Duodenal mucosa (tissue), 2 donors: ENCODE data around the gene AQP12A.

ENCODE experiments used
- H3K27ac ChIP-seq: one replicate; pipeline ENCODE4 v1.7.0; 2013; ENCODE audit warnings: low read depth, low read length
- H3K27me3 ChIP-seq, 2 donors: one replicate each; pipeline ENCODE4 v1.7.0; 2013; ENCODE audit warnings: low read length in 2 of 2, control low read depth in 1 of 2; ENCODE audit not compliant: insufficient read depth in 2 of 2, control insufficient read depth in 1 of 2
- H3K36me3 ChIP-seq, 2 donors: one replicate each; pipeline ENCODE4 v1.7.0; 2013; ENCODE audit warnings: low read length in 2 of 2, control low read depth in 1 of 2; ENCODE audit not compliant: insufficient read depth in 2 of 2, control insufficient read depth in 1 of 2
- H3K4me1 ChIP-seq, 2 donors: one replicate each; pipeline ENCODE4 v1.7.0; 2013; ENCODE audit warnings: low read length in 2 of 2, control low read depth in 1 of 2; ENCODE audit not compliant: insufficient read depth in 2 of 2, control insufficient read depth in 1 of 2
- H3K4me3 ChIP-seq, 2 donors: one replicate each; pipeline ENCODE4 v1.7.0; 2013; ENCODE audit warnings: low read length in 2 of 2, low read depth in 1 of 2
- H3K9ac ChIP-seq, 2 donors: one replicate each; pipeline ENCODE4 v1.7.0; 2013; ENCODE audit warnings: low read length in 2 of 2, low read depth in 1 of 2
- H3K9me3 ChIP-seq, 2 donors: one replicate each; pipeline ENCODE4 v1.7.0; 2013; ENCODE audit warnings: low read length in 2 of 2, control low read depth in 1 of 2; ENCODE audit not compliant: control insufficient read depth in 1 of 2

The AQP12A gene

DNA sequence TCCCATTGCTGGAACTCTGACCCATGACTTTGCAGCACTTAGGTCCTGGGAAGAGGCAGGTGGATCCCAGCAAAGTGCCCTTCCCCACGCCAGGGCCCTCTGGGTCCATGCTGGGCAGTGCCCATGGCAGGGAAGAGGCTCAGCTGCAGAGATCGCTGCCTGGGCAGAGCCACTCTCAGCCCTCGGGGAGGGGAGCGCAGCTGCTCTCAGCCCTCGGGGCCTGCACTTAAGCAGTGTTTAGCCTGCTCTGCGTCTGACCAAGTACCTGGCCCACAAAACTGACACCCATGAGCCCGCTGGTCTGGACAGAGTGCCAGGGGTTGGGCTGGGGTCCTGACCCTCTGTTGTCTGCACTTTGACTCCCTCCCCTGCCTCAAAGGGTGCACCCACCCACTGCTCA is 46.3 kb downstream of the AQP12A start:
- H3K27me3 ChIP-seq = peaks cover 0 to 6% of the 10 kb centered on the region in 2 donors
- H3K36me3 ChIP-seq = no peaks in the 10 kb centered on the region
- H3K4me3 ChIP-seq = no peak overlapping the region
- no peak overlapping the region for H3K9ac ChIP-seq
- H3K4me1 ChIP-seq = no peaks in the 10 kb centered on the region
- H3K27ac ChIP-seq = no peak overlapping the region
- no peaks in the 10 kb centered on the region for H3K9me3 ChIP-seq

DNA sequence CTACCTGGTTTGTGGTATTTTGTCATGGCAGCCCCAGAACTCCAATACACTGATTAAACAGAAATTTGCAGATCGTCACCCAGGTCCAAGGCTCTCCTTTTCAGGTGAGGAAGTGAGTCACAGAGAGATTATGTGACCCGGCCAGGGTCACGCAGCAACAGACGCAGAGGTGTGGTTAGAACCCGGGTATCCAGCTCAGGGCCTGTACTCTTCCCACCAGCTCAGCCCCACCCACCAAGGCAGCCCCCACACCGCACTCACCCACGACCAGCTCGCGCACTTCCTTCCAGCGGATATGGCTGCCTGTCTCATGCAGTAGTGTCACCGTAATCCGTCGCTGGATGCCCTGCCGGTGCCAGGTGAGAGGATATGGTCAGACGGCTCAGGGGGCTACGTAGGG is 48.1 kb downstream of the AQP12A start:
- no peaks in the 10 kb centered on the region for H3K36me3 ChIP-seq
- H3K9ac ChIP-seq = no peak overlapping the region

DNA sequence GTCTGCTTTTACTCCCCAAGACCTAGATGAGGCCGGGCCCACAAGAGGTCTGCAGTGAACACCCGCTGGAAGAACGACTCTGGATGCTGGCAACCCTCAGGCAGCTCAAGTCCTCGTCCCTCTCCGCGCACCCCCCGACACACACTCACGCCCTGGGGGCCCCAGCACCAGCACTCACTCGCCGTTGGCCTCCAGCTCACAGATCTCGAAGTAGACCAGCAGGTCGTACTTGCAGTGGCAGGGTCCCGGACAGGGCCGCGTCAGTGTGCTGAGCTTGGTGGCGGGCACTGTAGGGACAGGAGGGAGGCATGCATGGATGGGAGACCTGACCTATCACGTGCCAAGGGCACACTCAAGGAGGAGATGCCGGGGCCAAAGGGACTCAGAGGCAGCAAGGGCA is 49.4 kb downstream of the AQP12A start:
- no peaks in the 10 kb centered on the region for H3K36me3 ChIP-seq

More for the DNA sequence above, 48.1 kb downstream of the AQP12A start:
- Histone ChIP-seq H3K27ac (no peak overlapping the region), H3K27me3 (peaks cover 0 to 6% of the 10 kb centered on the region in 2 donors), H3K9me3 (no peaks in the 10 kb centered on the region), H3K4me3 (no peak overlapping the region), H3K4me1 (no peaks in the 10 kb centered on the region)

GRCh38 chr2:240742602-240743095 is 51.0 kb downstream of the AQP12A start:
- H3K4me3 ChIP-seq = no peak overlapping the region
- H3K4me1 ChIP-seq = no peaks in the 10 kb centered on the region
- no peak overlapping the region for H3K27ac ChIP-seq
- no peak overlapping the region for H3K9ac ChIP-seq
- H3K27me3 ChIP-seq = peaks cover 0 to 3% of the 10 kb centered on the region in 2 donors
- no peaks in the 10 kb centered on the region for H3K36me3 ChIP-seq
- no peaks in the 10 kb centered on the region for H3K9me3 ChIP-seq

More for the DNA sequence above, 49.4 kb downstream of the AQP12A start:
- Histone ChIP-seq H3K9ac (no peak overlapping the region), H3K4me3 (no peak overlapping the region), H3K9me3 (no peaks in the 10 kb centered on the region), H3K27me3 (peaks cover 0 to 3% of the 10 kb centered on the region in 2 donors), H3K4me1 (no peaks in the 10 kb centered on the region), H3K27ac (no peak overlapping the region)

DNA sequence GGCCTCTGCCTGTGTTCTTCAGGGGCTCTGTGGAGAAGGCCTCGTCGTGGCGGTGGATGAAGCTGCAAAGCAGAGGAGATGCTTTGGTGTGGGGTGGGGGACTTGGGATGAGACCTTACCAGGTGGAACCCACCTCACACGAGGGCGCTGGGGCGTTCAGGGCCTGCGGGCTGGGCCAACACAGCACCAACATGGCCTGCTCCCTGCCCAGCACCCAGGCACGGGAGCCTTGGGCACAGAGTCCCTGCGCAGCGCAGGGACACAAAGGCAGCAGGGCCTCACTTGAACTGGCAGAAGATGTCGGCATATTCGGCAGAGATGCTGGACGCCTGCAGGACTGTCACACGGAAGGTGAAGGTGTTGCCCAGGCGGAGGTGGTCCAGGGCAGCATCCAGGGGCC is 53.8 kb downstream of the AQP12A start:
- H3K9ac ChIP-seq = no peak overlapping the region
- H3K4me3 ChIP-seq = no peak overlapping the region
- H3K27me3 ChIP-seq = no peaks in the 10 kb centered on the region
- H3K9me3 ChIP-seq = no peaks in the 10 kb centered on the region
- H3K36me3 ChIP-seq = no peaks in the 10 kb centered on the region
- no peaks in the 10 kb centered on the region for H3K4me1 ChIP-seq
- H3K27ac ChIP-seq = no peak overlapping the region

- no peaks in the 10 kb centered on the region for H3K36me3 ChIP-seq
- no peak overlapping the region for H3K4me3 ChIP-seq
- H3K27ac ChIP-seq = no peak overlapping the region
- no peak overlapping the region for H3K9ac ChIP-seq
- H3K4me1 ChIP-seq = no peaks in the 10 kb centered on the region
- H3K9me3 ChIP-seq = no peaks in the 10 kb centered on the region
- H3K27me3 ChIP-seq = no peaks in the 10 kb centered on the region
Observed at GRCh38 chr2:240745962-240746361, 54.3 kb downstream of the AQP12A start.

DNA sequence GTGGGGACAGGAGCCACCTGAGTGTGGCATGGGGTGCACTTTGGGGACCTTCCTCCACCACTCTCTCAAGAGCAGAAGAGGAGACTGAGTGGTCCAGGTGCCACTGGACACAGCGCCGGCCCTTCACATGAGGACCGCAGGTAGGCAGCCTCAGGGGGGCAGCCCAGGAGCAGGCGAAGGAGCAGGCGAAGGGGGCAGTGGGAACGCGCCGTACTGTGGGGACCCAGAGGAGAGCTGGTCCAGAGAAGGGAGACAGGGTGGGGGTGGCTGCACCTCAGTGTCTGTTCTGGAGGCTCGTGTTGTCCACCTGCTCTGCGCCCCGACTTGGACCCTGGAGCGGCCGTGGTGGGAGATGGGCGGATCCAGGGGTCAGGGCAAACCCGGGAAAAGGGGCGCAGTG is 55.0 kb downstream of the AQP12A start:
- no peak overlapping the region for H3K4me3 ChIP-seq
- H3K4me1 ChIP-seq = no peaks in the 10 kb centered on the region
- no peak overlapping the region for H3K9ac ChIP-seq
- H3K9me3 ChIP-seq = no peaks in the 10 kb centered on the region
- H3K27me3 ChIP-seq = no peaks in the 10 kb centered on the region
- no peak overlapping the region for H3K27ac ChIP-seq
- no peaks in the 10 kb centered on the region for H3K36me3 ChIP-seq

DNA sequence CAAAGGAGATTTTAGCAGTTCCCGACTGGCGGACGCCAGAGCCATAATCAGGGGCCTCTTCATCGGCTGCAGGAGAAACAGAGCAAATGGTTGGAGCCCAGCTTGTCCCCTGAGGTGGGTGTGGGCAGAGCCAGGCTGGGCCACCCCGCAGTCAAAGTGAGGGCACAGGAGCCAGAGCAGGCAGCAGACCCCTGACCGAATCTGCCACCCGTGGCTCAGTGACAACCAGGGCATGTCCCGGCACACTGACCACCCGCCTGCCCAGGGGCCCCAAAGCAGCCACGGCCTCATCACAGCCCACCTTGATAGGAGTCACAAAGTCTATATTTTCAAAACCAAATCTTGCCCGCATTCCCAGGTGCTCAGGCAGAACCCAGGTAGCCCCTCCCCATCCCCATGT is 55.6 kb downstream of the AQP12A start:
- no peak overlapping the region for H3K27ac ChIP-seq
- no peak overlapping the region for H3K4me3 ChIP-seq
- no peaks in the 10 kb centered on the region for H3K36me3 ChIP-seq
- no peaks in the 10 kb centered on the region for H3K9me3 ChIP-seq
- H3K27me3 ChIP-seq = no peaks in the 10 kb centered on the region
- H3K4me1 ChIP-seq = no peaks in the 10 kb centered on the region
- no peak overlapping the region for H3K9ac ChIP-seq
